ENCODE results near the gene PPL.
"Not testable (repeated sequence)": the region's sequence is repeated elsewhere in the genome, so short reads cannot be mapped to it uniquely, and the experiment has no call there.

Gene PPL

GRCh38 chr16:4936991-4937781 lies at the start of gene PPL:
TSS of gene PPL (minus strand) at chr16:4937148. CDS start at chr16:4937045, 103 bp downstream.
- no peak within 1 kb of the TSS for H3K27ac Mint-ChIP-seq

GRCh38 chr16:4984174-4984990 lies 47.4 kb upstream of the PPL start:
- H3K36me3 Mint-ChIP-seq (ENCODE audit: low read depth), result no peaks in the 10 kb centered on the region
- no peak for DNase-seq
- H3K4me3 Mint-ChIP-seq, result no peak overlapping the region
- no peak overlapping the region for H3K27ac Mint-ChIP-seq
- H3K9me3 Mint-ChIP-seq, result no peaks in the 10 kb centered on the region
- H3K27me3 Mint-ChIP-seq, result peaks cover 49% of the 10 kb centered on the region
- peaks cover 6% of the 10 kb centered on the region for H3K4me1 Mint-ChIP-seq (ENCODE audit: low read depth)

More at GRCh38 chr16:4936991-4937781, at the start of gene PPL:
- DNase-seq, result peak; percentile 37
- Mint-ChIP-seq H3K36me3 (ENCODE audit: low read depth) (no peaks in the 10 kb centered on the region), H3K4me3 (peak within 1 kb of the TSS; percentile 63), H3K27me3 (peaks cover 48% of the 10 kb centered on the region), H3K9me3 (no peaks in the 10 kb centered on the region), H3K4me1 (ENCODE audit: low read depth) (peaks cover 4% of the 10 kb centered on the region)

GRCh38 chr16:4982056-4982867 lies 45.3 kb upstream of the PPL start:
- no peaks in the 10 kb centered on the region for H3K36me3 Mint-ChIP-seq (ENCODE audit: low read depth)
- no peaks in the 10 kb centered on the region for H3K9me3 Mint-ChIP-seq
- H3K4me3 Mint-ChIP-seq, result no peak overlapping the region
- peaks cover 3% of the 10 kb centered on the region for H3K4me1 Mint-ChIP-seq (ENCODE audit: low read depth)
- H3K27me3 Mint-ChIP-seq, result peaks cover 29% of the 10 kb centered on the region
- no peak for DNase-seq
- no peak overlapping the region for H3K27ac Mint-ChIP-seq

- Mint-ChIP-seq H3K27ac (no peak overlapping the region), H3K4me3 (no peak overlapping the region), H3K36me3 (ENCODE audit: low read depth) (no peaks in the 10 kb centered on the region), H3K4me1 (ENCODE audit: low read depth) (no peaks in the 10 kb centered on the region), H3K27me3 (peaks cover 22% of the 10 kb centered on the region), H3K9me3 (no peaks in the 10 kb centered on the region)
- no peak for DNase-seq
Measured at GRCh38 chr16:4981473-4981872, 44.5 kb upstream of the PPL start.

GRCh38 chr16:4980691-4981090 lies 43.7 kb upstream of the PPL start:
- H3K27ac Mint-ChIP-seq, result no peak overlapping the region
- no peaks in the 10 kb centered on the region for H3K9me3 Mint-ChIP-seq
- peaks cover 15% of the 10 kb centered on the region for H3K27me3 Mint-ChIP-seq
- no peaks in the 10 kb centered on the region for H3K36me3 Mint-ChIP-seq (ENCODE audit: low read depth)
- no peak for DNase-seq
- no peaks in the 10 kb centered on the region for H3K4me1 Mint-ChIP-seq (ENCODE audit: low read depth)
- H3K4me3 Mint-ChIP-seq, result no peak overlapping the region

- peaks cover 11% of the 10 kb centered on the region for H3K27me3 Mint-ChIP-seq
- no peaks in the 10 kb centered on the region for H3K9me3 Mint-ChIP-seq
- DNase-seq, result no peak
- H3K27ac Mint-ChIP-seq, result no peak overlapping the region
- no peaks in the 10 kb centered on the region for H3K4me1 Mint-ChIP-seq (ENCODE audit: low read depth)
- no peaks in the 10 kb centered on the region for H3K36me3 Mint-ChIP-seq (ENCODE audit: low read depth)
- H3K4me3 Mint-ChIP-seq, result no peak overlapping the region
Measured at GRCh38 chr16:4979736-4980660, 43.0 kb upstream of the PPL start.

GRCh38 chr16:4979164-4979563 lies 42.2 kb upstream of the PPL start:
- Mint-ChIP-seq H3K27me3 (peaks cover 8% of the 10 kb centered on the region), H3K36me3 (ENCODE audit: low read depth) (no peaks in the 10 kb centered on the region), H3K27ac (no peak overlapping the region), H3K9me3 (no peaks in the 10 kb centered on the region), H3K4me3 (no peak overlapping the region), H3K4me1 (ENCODE audit: low read depth) (no peaks in the 10 kb centered on the region)
- DNase-seq, result no peak

GRCh38 chr16:4976611-4977145 lies 39.7 kb upstream of the PPL start:
- no peak for DNase-seq
- no peaks in the 10 kb centered on the region for H3K36me3 Mint-ChIP-seq (ENCODE audit: low read depth)
- peaks cover 17% of the 10 kb centered on the region for H3K27me3 Mint-ChIP-seq
- H3K9me3 Mint-ChIP-seq, result no peaks in the 10 kb centered on the region
- no peak overlapping the region for H3K27ac Mint-ChIP-seq
- H3K4me3 Mint-ChIP-seq, result no peak overlapping the region
- H3K4me1 Mint-ChIP-seq (ENCODE audit: low read depth), result peaks cover 6% of the 10 kb centered on the region

- Mint-ChIP-seq H3K36me3 (ENCODE audit: low read depth) (no peaks in the 10 kb centered on the region), H3K4me1 (ENCODE audit: low read depth) (peaks cover 6% of the 10 kb centered on the region), H3K9me3 (no peaks in the 10 kb centered on the region), H3K27me3 (peaks cover 20% of the 10 kb centered on the region), H3K4me3 (no peak overlapping the region), H3K27ac (no peak overlapping the region)
- no peak for DNase-seq
Measured at GRCh38 chr16:4976079-4976478, 39.1 kb upstream of the PPL start.

- Mint-ChIP-seq H3K4me1 (ENCODE audit: low read depth) (peaks cover 6% of the 10 kb centered on the region), H3K36me3 (ENCODE audit: low read depth) (no peaks in the 10 kb centered on the region), H3K27ac (peak overlapping the region; percentile 40)
Measured at GRCh38 chr16:4972938-4973587, 36.1 kb upstream of the PPL start.

GRCh38 chr16:4970010-4970409 lies 33.1 kb upstream of the PPL start:
- Mint-ChIP-seq H3K27me3 (peaks cover 16% of the 10 kb centered on the region), H3K9me3 (no peaks in the 10 kb centered on the region), H3K27ac (no peak overlapping the region), H3K36me3 (ENCODE audit: low read depth) (no peaks in the 10 kb centered on the region), H3K4me1 (ENCODE audit: low read depth) (peaks cover 6% of the 10 kb centered on the region), H3K4me3 (no peak overlapping the region)
- no peak for DNase-seq

More at GRCh38 chr16:4972938-4973587, 36.1 kb upstream of the PPL start:
- H3K4me3 Mint-ChIP-seq, result no peak overlapping the region
- H3K9me3 Mint-ChIP-seq, result no peaks in the 10 kb centered on the region
- H3K27me3 Mint-ChIP-seq, result peaks cover 16% of the 10 kb centered on the region
- DNase-seq, result no peak

GRCh38 chr16:4968879-4969483 lies 32.0 kb upstream of the PPL start:
- no peak for DNase-seq
- peaks cover 16% of the 10 kb centered on the region for H3K27me3 Mint-ChIP-seq
- H3K36me3 Mint-ChIP-seq (ENCODE audit: low read depth), result no peaks in the 10 kb centered on the region
- H3K9me3 Mint-ChIP-seq, result no peaks in the 10 kb centered on the region
- no peak overlapping the region for H3K4me3 Mint-ChIP-seq
- H3K27ac Mint-ChIP-seq, result no peak overlapping the region
- H3K4me1 Mint-ChIP-seq (ENCODE audit: low read depth), result peaks cover 6% of the 10 kb centered on the region

GRCh38 chr16:4968278-4968677 lies 31.3 kb upstream of the PPL start:
- H3K4me3 Mint-ChIP-seq; H3K36me3 Mint-ChIP-seq (ENCODE audit: low read depth); H3K4me1 Mint-ChIP-seq (ENCODE audit: low read depth); H3K27ac Mint-ChIP-seq; DNase-seq; H3K9me3 Mint-ChIP-seq: not testable (repeated sequence)
- H3K27me3 Mint-ChIP-seq, result peaks cover 14% of the 10 kb centered on the region

Data from activated T-cell treated with anti-CD3 and anti-CD28 coated beads, Interleukin-2, amount 50 U/mL, for 24 hours (primary cell).